Stimulated activated naive CD4-positive, alpha-beta T cell treated with Interleukin-2 at 50 U/mL for 16 hours (primary cell): ENCODE data around the gene RNF115.
"Not testable (repeated sequence)": the region's sequence is repeated elsewhere in the genome, so short reads cannot be mapped to it uniquely, and the experiment has no call there.

Source experiments
- DNase-seq: peaks from one replicate; lab custom pipeline; 2025; lab: John Stamatoyannopoulos, UW

The RNF115 gene

GRCh38 chr1:145827966-145828365 lies 4.1 kb upstream of the RNF115 start:
- no peak for DNase-seq

GRCh38 chr1:145826030-145826429 lies 2.1 kb upstream of the RNF115 start:
- no peak for DNase-seq

- no peak for DNase-seq
Observed at GRCh38 chr1:145824499-145824842, 576 bp upstream of the RNF115 start.

GRCh38 chr1:145822779-145823331 lies 1.0 kb downstream of the RNF115 start:
- DNase-seq, result not testable (repeated sequence)

- DNase-seq, result not testable (repeated sequence)
Observed at GRCh38 chr1:145818095-145818494, 5.8 kb downstream of the RNF115 start.

GRCh38 chr1:145812977-145813810 lies 10.7 kb downstream of the RNF115 start:
- DNase-seq, result not testable (repeated sequence)

- no peak for DNase-seq
Observed at GRCh38 chr1:145806844-145807243, 17.1 kb downstream of the RNF115 start.

GRCh38 chr1:145806408-145806807 lies 17.5 kb downstream of the RNF115 start:
- DNase-seq, result no peak

- no peak for DNase-seq
Observed at GRCh38 chr1:145805057-145805456, 18.8 kb downstream of the RNF115 start.

GRCh38 chr1:145804235-145805045 lies 19.5 kb downstream of the RNF115 start:
- no peak for DNase-seq

- no peak for DNase-seq
Observed at GRCh38 chr1:145799806-145800205, 24.1 kb downstream of the RNF115 start.

GRCh38 chr1:145796753-145797152 lies 27.1 kb downstream of the RNF115 start:
- no peak for DNase-seq

GRCh38 chr1:145795257-145795881 lies 28.5 kb downstream of the RNF115 start:
- no peak for DNase-seq

GRCh38 chr1:145792484-145792883 lies 31.4 kb downstream of the RNF115 start:
- no peak for DNase-seq

- DNase-seq, result not testable (repeated sequence)
Observed at GRCh38 chr1:145791860-145792259, 32.0 kb downstream of the RNF115 start.

- DNase-seq, result no peak
Observed at GRCh38 chr1:145788580-145788979, 35.3 kb downstream of the RNF115 start.

- DNase-seq, result no peak
Observed at GRCh38 chr1:145786271-145786670, 37.6 kb downstream of the RNF115 start.

- DNase-seq, result no peak
Observed at GRCh38 chr1:145785547-145785946, 38.3 kb downstream of the RNF115 start.

GRCh38 chr1:145784409-145784808 lies 39.5 kb downstream of the RNF115 start:
- no peak for DNase-seq

- no peak for DNase-seq
Observed at GRCh38 chr1:145782272-145783099, 41.4 kb downstream of the RNF115 start.

- DNase-seq, result no peak
Observed at GRCh38 chr1:145778146-145778540, 45.8 kb downstream of the RNF115 start.
